Mucosa of gallbladder (tissue), 1 donor: ENCODE measurements around the gene DYRK3. TPM values are rescaled to one million over a fixed set of nuclear protein-coding genes. Genes with fewer than 3 reads are reported as not detected.
"Not testable (repeated sequence)": the region's sequence is repeated elsewhere in the genome, so short reads cannot be mapped to it uniquely, and the experiment has no call there.

Experiments used
- DNase-seq: peaks from one replicate; pipeline ENCODE4 v3.0.0-alpha.2; 2020; ENCODE audit warnings: low spot score
- total RNA-seq: library from RNA; stranded (reverse); gene quantifications from one replicate; pipeline ENCODE4 v1.2.1, GENCODE V29; 2021
- donor health status: DM: no; HTN: no; CAD: no.

The DYRK3 gene
- total RNA-seq, 1 donor from 2014 or later = 17.6 TPM

DNA sequence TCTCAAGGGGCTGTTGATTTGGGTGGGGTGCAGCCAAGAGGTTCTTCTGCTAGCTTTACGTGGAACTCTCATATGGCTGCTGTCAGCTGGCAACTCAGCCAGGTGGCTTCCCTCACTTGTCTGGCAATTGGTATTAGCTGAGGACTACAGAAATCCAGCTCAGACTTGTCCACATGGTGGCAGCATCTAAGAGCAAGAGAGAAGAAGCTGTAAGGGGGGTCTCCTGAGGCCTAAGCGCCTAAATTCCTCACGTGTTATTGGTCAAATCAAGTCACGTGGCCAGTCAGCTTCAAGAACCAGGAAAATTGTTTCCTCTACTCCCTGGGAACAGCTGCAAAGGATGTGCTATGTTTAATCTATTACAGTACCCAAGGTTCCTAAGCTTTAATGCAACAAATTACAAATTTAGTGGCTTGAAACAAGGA lies 4.2 kb upstream of the DYRK3 start:
- peak; percentile 78 for DNase-seq

DNA sequence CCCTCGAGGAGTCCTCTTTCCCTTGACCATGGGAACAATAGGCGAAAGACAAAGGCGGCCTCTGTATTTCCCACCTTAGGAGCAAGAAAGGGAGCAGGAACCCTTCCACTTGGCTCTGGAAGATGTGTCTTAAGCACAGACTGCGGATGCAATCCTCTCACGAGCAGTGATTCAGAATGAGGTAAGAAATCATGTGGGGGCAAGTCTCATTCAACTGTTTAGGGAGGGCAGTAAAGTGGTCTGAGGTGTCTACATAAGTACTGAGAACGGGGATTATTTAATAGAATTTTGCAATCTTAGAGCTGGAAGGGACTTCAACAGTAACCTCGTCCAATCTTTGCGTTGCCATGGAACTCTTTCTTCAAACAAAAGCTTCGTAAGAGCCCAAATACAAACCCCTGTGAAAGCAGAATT lies 1.6 kb upstream of the DYRK3 start:
- no peak for DNase-seq

GRCh38 chr1:206634365-206635079 lies 814 bp upstream of the DYRK3 start:
- peak; percentile 93 for DNase-seq

- DNase-seq = no peak
Observed at GRCh38 chr1:206635978-206636345, 626 bp downstream of the DYRK3 start.

DNA sequence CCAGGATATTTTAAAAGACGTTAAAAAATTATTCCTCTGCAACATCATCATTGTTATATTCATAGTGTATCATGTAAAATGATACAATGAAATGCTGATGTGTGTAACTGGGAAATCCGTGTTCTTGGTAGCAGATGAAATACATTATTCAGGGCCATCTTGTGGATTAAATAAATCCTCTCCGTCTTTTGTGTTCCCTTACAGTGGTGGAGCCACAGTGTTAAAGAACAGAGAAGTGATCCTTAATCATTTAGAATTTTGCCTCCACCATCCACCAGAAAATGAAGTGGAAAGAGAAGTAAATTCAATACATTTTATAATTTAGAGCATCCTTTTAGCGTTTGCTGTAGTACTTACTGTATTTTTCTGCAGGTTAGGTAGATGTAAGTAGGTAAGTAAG lies 1.3 kb downstream of the DYRK3 start:
- DNase-seq = no peak

DNA sequence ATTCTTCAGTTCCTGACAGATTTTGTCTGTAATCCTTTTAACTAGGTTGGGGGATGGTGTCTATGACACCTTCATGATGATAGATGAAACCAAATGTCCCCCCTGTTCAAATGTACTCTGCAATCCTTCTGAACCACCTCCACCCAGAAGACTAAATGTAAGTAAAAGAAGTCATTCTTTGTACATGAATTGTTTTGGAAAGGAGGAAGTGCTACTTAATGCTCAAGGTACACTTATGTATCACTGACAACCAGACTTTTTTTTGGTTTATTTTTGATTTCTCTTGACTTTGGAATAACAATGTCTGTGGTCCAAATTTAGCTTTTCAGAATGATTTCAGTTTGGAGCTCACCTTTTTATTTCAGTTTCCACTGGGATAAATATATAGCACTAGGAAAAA lies 2.3 kb downstream of the DYRK3 start:
- no peak for DNase-seq

- DNase-seq = not testable (repeated sequence)
Observed at GRCh38 chr1:206642074-206642473, 6.7 kb downstream of the DYRK3 start.

DNA sequence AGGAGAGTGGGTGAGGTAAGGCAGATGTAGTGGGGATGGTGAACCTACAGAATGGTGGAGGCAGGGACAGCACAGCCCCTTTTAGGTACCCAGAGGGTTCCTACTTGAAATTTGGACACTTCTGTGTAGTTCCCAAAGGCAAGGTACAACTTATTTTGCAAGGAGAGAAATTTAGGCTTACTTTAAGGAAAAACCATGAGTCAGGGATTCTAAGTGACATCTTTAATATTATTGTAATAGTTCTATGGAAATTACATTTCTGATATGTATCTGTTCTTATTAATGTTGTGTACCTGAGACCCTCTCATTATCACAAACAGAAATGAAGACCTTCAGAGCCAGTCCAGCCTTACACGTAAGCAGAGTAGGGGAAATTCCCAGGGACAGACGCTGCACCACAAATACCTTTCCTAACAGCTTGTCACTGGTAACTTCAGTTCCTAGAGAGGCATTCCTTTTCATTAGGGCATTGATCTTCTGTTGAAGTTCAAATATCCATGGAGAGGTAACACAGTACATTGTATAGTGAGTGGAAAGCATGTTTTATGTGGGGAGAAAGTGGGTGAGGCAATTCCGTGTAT lies 7.9 kb downstream of the DYRK3 start:
- no peak for DNase-seq

DNA sequence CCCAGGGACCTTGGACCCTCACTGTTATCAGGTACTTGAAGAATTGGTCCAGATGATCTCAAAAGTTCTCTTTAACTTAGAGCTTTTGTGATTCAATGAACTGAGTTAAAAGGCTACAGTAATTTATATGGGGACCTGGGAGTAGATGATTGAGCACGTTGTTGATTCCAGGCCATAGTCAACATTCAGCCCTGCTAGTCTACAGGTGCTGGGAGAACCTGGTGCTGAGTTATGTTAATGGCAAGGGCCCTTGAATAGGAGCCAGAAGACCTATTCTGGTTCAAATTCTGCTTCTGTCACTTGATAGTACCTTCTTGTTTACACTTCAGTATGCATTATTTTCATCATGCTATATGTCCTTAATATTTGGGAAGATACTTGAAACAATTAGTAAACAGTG lies 11.2 kb downstream of the DYRK3 start:
- DNase-seq = no peak

DNA sequence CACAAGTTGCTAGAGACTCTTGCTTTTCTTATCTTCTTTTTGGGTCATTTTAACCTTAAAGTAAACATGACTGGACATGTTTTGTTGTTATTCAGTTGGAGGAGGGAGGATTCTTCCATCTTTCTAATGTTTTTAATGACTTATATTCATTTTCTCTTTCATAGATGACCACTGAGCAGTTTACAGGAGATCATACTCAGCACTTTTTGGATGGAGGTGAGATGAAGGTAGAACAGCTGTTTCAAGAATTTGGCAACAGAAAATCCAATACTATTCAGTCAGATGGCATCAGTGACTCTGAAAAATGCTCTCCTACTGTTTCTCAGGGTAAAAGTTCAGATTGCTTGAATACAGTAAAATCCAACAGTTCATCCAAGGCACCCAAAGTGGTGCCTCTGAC lies 11.9 kb downstream of the DYRK3 start:
- no peak for DNase-seq

DNA sequence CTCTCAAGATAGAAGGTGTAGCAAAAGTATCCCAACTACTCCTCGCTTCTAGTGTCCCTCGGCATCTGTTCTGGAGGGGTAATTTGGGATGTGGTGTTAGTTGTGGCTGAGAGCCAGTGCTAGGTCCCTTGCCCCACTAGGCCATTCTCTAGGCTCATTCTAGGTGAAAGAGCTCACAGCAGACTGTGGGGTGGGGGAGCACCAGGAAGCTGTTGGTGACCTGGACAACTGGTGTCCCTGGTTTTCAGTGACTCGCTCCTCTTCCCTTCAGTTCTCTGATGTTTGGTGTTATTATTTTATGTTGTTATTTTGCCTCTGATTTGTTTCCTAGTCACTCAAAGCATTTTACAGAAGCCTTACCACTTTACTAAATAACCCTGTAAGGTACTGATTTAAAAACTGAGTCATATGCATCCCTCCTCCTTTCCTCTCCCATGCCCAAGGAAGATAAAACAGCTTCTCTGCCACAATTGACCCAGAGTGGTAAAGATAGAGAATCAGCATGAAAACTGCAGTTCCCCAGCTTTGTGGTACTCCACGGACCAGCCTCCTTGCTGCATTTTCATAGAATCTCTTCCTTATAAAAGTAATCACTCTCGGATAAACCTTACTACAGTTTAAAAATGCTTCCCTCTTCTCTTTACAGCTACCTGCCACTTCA lies 14.1 kb downstream of the DYRK3 start:
- DNase-seq = no peak

- DNase-seq = no peak
Observed at GRCh38 chr1:206651014-206651413, 15.7 kb downstream of the DYRK3 start.

GRCh38 chr1:206651958-206652890 lies 16.9 kb downstream of the DYRK3 start:
- DNase-seq = peak; percentile 49

- DNase-seq = no peak
Observed at GRCh38 chr1:206653715-206654459, 18.6 kb downstream of the DYRK3 start.

GRCh38 chr1:206654828-206655227 lies 19.5 kb downstream of the DYRK3 start:
- no peak for DNase-seq

GRCh38 chr1:206655471-206655882 lies 20.1 kb downstream of the DYRK3 start:
- peak; percentile 34 for DNase-seq

- DNase-seq = no peak
Observed at GRCh38 chr1:206656936-206657335, 21.6 kb downstream of the DYRK3 start.

DNA sequence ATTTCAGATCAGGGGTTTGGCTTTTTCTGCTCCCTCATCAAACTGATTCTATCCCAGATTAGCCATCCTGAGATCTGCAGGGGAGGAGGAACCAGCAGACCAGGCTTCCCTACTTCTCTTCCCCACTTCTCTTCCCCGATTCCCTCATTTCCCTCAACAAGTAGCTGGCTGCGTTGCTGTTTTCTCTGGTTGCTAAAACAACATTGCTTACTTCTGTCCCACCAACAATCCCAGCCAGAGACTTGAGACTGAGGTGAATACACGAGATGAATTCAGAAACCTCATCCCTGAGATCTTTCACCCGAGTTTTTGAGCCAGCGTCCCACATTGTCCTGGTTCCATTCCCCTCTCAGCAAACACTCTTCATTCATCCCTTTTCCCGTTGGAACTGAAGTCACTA lies 22.4 kb downstream of the DYRK3 start:
- DNase-seq = no peak

DNA sequence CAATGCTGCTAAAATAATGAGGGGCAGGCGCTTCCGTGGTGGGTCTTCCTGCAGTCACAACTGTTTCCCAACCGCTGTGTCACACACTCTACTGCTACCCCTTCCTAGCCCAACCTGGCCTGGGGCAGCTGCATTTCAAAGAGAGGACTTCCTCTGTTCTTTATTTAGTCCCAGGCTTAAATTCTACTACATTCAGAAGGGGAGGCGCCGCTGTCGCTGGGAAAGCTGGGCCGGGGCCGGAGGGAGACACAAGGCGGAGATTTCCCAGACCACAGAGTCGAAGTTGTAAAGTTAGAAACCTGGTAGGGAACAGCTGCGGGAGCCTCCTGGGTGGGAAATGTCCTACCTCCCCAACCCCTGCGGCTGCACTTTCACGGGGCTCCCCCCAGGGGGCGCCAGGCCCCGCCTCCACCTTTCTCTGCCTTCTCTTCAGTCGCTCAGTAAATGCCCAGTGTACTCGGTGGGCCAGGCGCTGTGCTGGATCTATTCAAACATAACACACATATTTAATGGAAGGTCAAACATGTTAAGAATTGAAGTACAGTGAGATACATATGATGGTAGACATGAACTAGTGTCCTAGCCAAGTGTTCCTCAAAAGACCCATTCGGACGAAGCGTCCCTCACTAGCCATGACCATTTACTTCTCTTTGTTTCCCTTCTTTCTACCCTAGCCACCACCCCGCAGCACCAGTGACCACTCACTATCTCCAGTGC lies 23.1 kb downstream of the DYRK3 start:
- DNase-seq = no peak

DNA sequence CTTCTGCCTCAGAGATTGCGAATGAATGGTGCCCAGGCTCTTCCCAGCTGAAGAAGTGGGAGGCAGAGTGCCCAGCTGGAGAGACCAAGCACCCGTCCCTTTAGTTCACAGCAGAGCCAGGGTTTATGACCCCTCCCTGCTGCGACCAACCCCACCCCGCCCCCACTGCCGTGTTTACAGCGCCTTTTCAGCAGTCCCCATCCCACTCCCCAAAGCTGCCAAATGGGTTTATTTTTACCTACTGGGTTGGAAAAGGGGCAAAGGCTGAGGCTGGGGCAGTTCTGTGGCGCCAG lies 23.6 kb downstream of the DYRK3 start:
- no peak for DNase-seq

- no peak for DNase-seq
Observed at GRCh38 chr1:206660136-206660535, 24.8 kb downstream of the DYRK3 start.
